GM18861 (cell line): Measurements from ENCODE around the gene TAPT1.

Experiments used
- ATAC-seq: cut with Tn5 transposase; IDR thresholded peaks from one replicate; pipeline ENCODE4 v1.9.1; 2021; ENCODE audit not compliant: unreplicated experiment

The TAPT1 gene

GRCh38 chr4:16111533-16111932 lies 114.7 kb downstream of the TAPT1 start:
- ATAC-seq: no peak

DNA sequence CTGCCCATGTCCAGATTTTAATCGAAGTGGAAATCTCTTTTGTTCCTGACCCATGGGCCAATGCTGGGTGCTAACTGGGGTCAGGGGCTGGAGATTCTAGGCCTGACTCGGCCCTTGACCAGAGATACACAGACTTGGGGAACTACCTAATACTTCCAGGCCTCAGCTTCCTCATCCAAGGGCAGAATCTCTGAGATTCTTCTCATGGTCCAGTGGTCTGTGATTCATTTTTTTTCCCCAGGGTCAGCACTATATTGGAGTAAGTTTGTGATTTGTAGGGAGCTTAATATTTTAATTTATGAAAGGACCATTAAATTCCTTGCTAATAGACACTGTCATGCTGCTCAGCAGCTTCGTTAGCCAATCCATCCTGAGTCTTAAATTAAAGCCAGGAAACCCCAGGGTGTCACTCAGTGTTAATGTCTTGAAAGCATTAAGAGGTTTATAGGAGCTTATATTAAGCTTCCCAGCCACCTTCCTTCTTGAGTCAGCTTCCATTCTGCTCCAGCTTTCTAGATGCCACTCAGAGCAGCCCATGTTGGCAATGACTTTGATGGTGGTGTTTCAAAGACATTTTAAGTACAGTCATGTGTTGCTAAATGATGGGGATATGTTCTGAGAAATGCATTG lies 115.5 kb downstream of the TAPT1 start:
- no peak for ATAC-seq
